Measurements from ENCODE around the gene ADGRG4.
"Not testable (repeated sequence)": the region's sequence is repeated elsewhere in the genome, so short reads cannot be mapped to it uniquely, and the experiment has no call there.

The ADGRG4 gene

DNA sequence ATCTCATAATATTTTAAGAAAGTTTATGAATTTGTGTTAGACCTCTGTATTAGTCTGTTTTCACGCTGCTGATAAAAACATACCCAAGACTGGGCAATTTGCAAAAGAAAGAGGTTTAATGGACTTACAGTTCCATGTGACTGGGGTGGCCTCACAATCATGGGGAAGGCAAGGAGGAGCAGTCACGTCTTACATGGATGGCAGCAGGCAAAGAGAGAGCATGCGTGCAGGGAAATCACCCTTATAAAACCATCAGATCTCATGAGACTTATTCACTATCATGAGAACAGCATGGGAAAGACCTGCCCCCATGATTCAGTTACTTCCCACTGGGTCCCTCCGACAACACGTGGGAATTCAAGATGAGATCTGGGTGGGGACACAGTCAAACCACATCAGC is 14.4 kb upstream of the ADGRG4 start:
- H3K4me3 ChIP-seq, H3K27ac ChIP-seq: not testable (repeated sequence)

DNA sequence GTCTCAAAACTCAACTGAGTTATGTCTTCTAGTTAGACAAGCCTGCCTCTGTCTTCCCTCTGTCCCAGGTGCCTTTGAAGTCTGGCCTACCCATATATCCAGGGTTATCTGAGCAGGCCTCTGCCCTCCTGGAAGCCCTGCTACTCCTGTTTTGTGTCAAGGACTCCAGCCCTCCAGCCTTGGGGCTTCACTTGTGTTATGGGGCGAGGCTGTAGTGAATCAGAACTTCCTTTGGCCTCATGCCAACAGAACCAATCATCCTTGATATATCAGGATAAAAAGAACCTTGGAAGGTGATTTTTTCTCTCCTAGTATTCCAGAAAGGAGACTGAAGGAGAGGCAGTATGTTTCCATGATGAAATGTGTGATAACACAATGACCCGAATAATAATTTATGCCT is 8.9 kb upstream of the ADGRG4 start:
- no peak overlapping the region for H3K4me3 ChIP-seq
- no peak overlapping the region for H3K27ac ChIP-seq

DNA sequence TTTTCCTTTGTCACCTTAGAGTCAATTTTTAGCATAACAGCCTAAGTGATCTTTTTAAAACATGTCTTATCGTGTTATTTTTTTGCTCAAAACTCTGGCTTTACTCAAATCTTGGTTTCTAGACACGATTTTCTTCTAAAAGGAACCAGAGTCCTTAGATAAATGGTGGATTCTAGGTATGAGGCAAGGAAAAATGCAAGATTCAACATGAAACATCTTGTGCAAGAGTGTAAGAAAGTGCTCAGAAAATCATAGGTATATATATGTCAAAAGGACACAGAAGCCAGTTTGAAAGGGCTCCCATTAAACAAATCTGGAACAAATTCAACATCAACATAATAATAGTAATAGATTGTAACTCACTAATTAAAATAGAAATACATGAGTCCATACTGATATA is 8.1 kb upstream of the ADGRG4 start:
- H3K4me3 ChIP-seq = no peak overlapping the region
- H3K27ac ChIP-seq = no peak overlapping the region

DNA sequence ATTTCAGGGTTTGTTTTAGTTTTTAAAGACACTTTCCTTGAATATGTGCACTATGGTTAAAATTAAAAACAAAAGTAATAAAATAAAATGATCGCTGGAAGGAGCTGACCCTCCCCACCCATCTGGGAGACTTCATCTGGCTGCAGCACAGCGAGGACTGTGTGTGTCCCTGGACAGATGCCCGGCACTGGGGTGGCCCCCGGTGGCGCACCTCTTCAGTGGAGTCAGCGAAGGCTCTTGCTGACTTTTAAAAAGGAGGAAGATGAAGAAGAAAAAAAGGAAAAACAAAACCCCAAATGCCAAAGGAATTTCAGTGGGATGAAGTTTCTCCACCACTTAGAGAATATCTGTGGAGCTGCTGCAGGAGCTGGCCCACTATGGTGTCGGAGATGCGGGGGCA is 5.4 kb upstream of the ADGRG4 start:
- Histone ChIP-seq H3K4me3 (no peak overlapping the region), H3K27ac (no peak overlapping the region)

DNA sequence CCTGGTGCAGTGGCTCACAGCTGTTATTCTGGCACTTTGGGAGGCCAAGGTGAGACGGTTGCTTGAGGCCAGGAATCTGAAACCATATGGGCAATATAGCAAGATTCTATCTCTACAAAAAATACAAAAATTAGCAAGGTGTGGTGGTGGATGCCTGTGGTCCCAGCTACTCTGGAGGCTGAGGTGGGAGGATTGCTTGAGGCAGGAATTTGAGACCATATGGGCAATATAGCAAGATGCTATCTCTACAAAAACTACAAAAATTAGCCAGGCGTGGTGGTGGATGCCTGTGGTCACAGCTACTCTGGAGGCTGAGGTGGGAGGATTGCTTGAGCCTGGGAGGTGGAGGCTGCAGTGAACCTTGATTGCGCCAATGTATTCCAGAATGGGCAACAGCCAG is 2.3 kb downstream of the ADGRG4 start:
- no peak overlapping the region for H3K4me3 ChIP-seq
- H3K27ac ChIP-seq = no peak overlapping the region

DNA sequence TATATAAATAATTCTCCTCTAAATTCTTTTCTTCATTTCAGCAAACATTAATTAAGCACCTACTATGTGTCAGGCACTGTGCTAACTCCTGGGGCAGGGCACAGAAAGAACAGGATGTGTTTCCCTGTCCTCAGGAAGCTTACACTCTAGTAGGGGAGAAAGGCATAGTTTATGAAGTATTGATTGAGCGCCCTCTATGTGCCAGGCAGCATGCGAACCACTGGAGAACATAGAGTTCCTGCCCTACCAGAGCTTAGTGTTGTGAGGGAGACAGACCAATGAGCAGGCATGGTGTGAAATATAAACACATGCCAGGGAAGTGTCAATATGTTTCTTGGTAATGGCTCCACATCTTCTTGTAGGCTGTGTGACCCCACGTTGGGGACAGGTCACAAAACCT is 3.7 kb downstream of the ADGRG4 start:
- no peak overlapping the region for H3K27ac ChIP-seq
- H3K4me3 ChIP-seq = no peak overlapping the region

DNA sequence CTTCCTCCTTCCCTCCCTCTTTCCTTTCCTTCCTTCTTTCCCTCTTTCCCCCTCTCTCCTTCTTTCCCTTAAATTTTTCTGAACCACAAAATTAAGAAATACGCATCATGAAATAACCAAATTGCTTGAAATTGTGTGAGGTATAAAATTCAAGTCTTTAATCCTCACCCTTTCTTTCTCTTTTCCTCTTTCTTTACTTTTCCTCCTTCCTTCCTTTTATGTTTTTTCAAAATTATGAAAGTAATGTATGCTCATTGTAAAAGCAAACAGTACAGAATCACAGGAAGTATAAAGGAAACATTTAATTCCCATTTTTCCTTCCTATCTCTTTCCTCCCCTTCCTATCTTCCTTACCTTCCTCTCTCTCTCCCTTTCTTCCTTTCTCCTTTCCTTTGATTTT is 5.4 kb downstream of the ADGRG4 start:
- H3K27ac ChIP-seq = no peak overlapping the region
- no peak overlapping the region for H3K4me3 ChIP-seq

DNA sequence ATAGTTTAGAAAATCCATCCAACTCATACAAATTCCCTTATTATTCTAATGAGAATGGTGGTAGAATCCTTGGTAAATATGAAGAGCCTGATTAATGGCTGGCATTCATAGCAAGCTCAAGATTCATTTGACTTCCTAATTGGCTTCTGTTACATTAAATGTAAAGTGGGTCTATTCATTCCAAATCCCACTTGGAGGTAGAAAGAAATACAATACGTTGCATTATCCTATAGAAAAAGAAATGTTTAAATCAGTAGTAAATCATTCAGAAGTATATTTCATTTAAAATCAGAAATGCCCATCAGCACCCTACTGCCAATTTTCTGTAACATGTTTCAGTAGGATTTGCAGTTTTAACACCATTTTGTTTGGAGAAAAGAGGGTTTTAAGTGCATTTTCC is 6.7 kb downstream of the ADGRG4 start:
- Histone ChIP-seq H3K4me3 (no peak overlapping the region), H3K27ac (no peak overlapping the region)

DNA sequence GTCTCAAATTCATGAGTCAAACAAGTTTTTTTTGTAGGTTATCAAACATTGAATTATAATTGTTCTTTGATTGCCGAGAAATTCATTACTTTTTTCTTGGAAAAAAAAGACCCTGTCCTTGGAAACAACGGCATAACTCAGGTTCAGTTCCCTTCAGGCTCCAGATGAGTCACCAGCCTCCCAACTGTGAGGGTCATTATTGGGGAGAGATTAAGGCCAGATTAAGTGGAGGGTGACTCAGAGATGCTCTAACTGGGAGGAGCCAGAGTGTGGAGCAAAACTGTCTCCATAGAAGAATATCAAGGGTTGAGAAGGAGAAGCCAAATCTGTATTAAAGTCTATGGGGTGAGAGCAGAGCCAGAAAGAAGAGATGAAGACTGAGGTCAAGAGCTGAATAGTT is 9.6 kb downstream of the ADGRG4 start:
- Histone ChIP-seq H3K4me3 (no peak overlapping the region), H3K27ac (no peak overlapping the region)

DNA sequence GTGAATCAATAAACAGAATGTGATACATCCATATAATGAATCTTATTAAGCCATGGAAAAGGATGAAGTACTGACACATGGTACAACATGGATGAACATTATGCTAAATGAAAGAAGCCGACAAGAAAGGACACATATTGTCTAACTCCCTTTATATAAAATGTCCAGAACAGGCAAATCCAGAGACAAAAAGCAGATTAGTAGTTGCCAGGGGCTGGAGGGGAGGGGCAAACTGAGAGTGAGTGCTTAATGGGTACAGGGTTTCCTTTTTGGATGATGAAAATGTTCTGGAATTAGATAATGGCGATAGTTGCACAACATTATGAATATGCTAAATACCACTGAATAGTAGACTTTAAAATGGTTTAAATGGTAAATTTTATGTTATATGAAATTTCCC is 17.4 kb downstream of the ADGRG4 start:
- Histone ChIP-seq H3K4me3 (no peak overlapping the region), H3K27ac (no peak overlapping the region)

DNA sequence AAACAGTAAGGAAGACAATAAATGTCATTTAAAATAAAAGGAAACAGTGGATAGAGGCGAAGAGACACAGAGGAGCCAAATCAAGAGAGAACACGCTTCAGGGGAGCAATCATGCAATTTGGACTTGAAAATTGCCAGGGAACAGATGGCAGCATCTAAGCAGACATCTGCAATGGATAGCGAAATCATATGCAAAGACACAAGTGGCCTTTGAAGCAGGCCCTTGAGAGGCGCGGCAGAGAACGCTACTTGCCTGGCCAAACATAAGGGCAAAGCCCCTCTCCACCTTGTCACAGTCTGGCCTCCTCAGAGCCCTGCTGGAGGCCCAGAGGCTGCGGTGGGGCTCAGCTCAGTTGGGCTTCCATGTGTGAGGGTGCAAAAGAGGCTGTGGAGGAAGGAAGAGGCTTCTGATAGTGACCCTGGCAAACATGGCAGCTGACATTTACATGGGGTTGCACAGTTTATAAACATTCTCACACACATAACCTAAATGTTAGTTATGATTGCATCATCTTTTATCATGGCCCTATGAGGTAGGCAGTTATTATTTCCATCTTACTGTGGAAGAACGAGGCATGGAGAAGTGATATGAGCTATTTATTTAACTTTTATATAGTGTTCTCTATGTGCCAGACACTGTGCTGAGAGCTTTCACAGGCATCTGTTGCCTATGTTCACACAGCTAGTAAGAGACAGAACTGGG is 18.3 kb downstream of the ADGRG4 start:
- Histone ChIP-seq H3K4me3 (no peak overlapping the region), H3K27ac (no peak overlapping the region)

DNA sequence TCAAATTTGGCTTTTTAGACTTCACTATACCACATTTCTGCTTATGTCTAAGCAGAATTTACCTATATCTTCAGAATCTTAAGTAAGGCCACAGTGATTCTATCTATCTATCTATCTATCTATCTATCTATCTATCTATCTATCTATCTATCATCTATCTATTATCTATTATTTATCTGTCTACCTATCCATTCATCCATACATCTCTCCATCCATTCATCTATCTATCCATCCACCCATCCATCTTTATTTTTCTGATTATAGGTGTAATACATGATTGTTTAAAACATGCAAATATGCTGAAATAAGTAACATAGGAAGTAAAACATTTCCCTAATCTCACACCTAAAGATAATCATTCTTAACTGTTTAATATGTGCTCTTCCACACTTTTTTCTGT is 18.8 kb downstream of the ADGRG4 start:
- H3K4me3 ChIP-seq = no peak overlapping the region
- no peak overlapping the region for H3K27ac ChIP-seq

DNA sequence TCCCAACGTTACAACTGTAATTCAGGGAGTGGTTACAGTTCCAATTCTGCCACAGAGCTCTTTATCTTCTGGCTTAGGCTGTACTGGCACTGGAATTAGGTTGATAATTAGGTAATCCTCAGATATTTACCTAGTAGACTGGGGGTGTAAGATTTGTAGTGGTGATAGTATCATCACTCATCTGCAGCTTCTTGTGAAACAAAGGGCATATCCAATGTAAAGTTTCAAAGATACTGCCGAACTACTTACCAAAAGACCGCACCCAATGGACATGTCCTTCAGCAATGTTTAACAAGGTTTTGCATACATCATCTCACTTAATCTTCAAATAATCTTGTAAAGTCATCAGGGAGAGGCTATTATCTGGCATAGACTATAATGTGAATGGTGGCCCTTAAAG is 20.8 kb downstream of the ADGRG4 start:
- Histone ChIP-seq H3K27ac (no peak overlapping the region), H3K4me3 (no peak overlapping the region)

DNA sequence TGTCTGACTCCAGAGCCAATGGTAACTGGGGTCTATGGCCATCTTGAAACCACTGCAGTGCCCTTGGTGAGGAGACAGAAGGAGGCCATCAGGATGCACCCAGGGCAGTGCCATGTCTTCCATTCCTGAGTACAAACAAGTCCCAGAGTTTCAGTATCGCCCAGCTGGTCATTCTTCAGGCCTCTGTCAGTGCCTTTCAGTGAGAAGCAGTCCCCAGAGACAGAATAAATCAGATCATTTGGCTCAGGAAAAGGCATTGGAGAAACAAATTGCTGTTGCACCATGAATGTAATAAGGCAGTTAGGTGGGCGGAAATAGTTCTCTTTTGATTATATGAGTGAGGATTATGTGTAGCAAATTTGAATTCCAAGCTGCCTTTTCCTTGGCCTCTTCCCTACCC is 21.3 kb downstream of the ADGRG4 start:
- H3K4me3 ChIP-seq = no peak overlapping the region
- no peak overlapping the region for H3K27ac ChIP-seq

DNA sequence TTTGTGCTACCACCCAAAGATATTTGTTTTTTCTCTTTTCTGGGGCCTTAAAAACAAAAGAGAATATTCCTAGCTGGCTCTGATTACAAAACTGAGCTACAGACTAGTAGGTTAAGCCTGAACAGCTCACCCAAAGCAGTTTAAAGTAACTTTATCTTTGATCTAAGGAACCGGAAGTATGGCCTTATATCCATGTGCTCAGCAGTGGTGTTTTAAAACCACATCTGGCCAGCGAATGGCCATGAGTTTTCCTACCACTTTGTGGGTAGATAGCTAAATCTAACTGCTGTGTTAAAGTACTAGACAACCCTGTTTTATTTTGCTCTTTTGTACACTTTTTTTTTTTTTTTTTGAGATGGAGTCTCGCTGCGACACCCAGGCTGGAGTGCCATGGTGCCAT is 24.6 kb downstream of the ADGRG4 start:
- no peak overlapping the region for H3K4me3 ChIP-seq

DNA sequence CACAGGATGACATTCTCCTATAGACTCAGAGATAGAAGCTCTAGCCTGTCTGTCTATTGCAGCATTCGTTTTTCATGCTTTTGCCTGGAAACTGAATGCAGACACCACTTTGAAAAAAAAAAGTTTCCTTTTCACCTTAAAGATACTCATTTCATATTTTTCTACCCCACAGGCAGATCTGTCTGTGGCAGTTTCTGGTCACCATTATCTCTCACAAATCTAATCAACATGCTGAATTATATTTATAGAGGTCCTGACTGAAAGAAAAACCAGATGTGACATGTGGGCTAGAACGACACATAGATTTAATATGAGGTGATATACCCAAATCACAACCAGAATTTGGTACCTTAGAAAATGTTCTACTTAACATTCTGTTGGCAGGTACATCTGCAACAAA is 28.2 kb downstream of the ADGRG4 start:
- Histone ChIP-seq H3K4me3 (no peak overlapping the region), H3K27ac (no peak overlapping the region)

More for the DNA sequence above, 24.6 kb downstream of the ADGRG4 start:
- no peak overlapping the region for H3K27ac ChIP-seq

DNA sequence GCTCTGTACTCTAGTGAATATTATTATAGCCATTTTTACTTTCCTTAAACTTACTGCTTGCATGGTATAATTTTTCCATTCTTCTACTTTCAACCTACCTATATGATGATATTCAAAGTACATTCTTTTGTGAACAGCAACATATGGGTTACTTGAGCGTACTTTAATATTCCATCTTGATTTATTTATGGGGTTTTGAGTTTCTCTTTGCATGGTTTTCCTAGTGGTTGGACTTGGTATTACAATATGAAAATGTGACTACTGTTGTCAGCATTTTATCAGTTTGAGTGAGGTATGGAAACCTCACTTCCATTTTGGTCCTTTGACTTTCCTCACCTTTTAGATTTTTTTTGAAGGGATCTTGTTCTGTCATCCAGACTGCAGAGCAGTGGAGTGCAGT is 35.9 kb downstream of the ADGRG4 start:
- Histone ChIP-seq H3K4me3 (no peak overlapping the region), H3K27ac (no peak overlapping the region)

DNA sequence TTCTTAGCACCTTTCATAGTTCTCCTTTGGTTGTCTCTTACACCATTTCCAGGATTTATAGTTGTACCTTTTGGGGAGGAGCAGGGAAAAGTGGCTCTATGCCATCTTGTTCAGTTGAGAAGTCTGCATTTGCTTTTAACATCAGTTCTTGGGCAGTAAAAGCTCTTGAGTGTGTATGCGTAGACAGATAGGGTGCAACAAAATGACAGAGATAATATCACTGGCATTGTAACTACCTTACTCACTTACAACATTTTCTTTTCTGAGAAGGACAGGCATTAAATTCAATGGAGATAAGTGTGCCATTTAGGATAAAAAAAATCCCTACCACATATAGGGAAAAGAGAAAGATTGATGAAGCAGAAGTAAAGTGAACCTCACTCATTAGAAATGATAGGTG is 38.9 kb downstream of the ADGRG4 start:
- no peak overlapping the region for H3K4me3 ChIP-seq

DNA sequence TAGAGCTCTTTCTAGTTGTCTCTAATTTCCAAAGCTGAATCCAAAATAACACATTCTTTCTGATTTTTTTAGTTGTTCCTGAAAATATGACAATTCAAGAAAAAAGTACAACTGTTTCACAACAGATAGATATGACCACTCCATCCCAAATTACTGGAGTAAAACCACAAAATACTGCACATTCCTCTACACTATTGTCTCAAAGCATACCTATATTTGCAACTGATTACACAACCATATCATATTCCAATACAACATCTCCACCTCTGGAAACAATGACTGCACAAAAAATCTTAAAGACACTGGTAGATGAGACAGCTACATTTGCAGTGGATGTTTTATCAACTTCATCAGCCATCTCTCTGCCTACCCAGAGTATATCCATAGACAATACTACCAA is 43.6 kb downstream of the ADGRG4 start:
- Histone ChIP-seq H3K27ac (no peak overlapping the region), H3K4me3 (no peak overlapping the region)

More for the DNA sequence above, 38.9 kb downstream of the ADGRG4 start:
- no peak overlapping the region for H3K27ac ChIP-seq

DNA sequence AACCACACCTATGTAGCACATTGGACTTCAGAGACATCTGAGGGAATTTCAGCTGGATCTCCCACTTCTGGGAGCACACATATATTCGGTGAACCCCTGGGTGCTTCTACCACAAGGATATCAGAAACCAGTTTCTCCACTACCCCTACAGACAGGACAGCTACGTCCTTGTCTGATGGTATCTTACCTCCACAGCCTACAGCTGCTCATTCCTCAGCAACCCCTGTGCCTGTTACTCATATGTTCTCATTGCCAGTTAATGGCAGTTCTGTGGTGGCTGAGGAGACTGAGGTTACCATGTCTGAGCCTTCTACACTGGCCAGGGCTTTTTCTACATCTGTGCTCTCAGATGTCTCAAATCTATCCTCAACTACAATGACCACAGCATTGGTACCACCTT is 45.7 kb downstream of the ADGRG4 start:
- Histone ChIP-seq H3K27ac (no peak overlapping the region), H3K4me3 (no peak overlapping the region)

DNA sequence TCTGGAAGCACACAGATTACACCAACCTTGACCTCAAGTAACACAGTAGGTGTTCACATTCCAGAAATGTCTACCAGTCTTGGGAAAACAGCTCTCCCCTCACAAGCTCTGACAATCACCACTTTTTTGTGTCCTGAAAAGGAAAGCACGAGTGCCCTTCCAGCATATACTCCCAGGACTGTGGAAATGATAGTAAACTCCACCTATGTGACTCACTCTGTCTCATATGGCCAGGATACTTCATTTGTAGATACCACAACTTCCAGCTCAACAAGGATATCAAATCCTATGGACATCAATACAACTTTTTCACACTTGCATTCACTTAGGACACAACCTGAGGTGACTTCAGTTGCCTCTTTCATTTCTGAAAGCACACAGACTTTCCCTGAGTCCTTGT is 46.9 kb downstream of the ADGRG4 start:
- H3K4me3 ChIP-seq = no peak overlapping the region
- no peak overlapping the region for H3K27ac ChIP-seq

DNA sequence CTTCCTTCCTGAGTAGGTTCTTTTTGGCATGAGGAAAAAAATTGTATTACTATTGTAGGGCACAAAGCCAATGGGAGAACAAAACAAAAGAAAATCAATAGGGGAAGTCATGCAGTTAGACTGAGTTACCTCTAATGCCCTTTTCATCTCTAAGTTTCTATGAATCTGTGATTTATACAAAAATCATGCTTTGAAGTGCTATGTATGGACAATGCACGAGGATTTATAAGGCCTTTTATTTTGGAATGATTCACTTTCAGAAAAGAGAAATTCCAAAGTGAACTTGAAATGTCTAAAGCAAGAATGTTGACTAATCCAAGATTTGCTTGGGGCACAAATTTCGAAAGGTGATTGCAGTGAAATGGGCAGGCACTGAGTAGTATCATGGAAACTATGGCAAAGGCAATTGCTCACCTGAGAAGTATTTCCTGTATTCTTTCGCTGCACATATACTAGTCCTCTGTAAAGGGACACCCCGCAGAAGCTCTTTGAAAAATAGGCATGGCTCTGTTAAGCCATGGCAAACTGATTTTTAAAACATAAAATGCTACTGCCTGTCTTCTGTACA is 52.8 kb downstream of the ADGRG4 start:
- Histone ChIP-seq H3K4me3 (no peak overlapping the region), H3K27ac (peak overlapping the region in 1 of 21 experiments; percentile 17)
